Fibroblast of lung (primary cell): Measurements from ENCODE around the gene GRIN3A.

ENCODE experiments used
- EZH2 ChIP-seq: IDR thresholded peaks from 2 replicates; pipeline ENCODE4 v1.5.1; 2012; ENCODE audit warnings: low read length, control low read depth, mild to moderate bottlenecking; ENCODE audit errors: missing control alignments
- TF ChIP-seq, protein P1 (sequence below), 2 donors: IDR thresholded peaks in 1 of 2; conservative IDR thresholded peaks in 1 of 2; 1 replicate in 1 of 2; 2 replicates in 1 of 2; pipeline ENCODE4 v1.5.1; 2011 to 2012; ENCODE audit warnings: low read length in 2 of 2, control low read depth in 1 of 2, inconsistent platforms in 1 of 2, low read depth in 1 of 2, mild to moderate bottlenecking in 1 of 2

DNA sequence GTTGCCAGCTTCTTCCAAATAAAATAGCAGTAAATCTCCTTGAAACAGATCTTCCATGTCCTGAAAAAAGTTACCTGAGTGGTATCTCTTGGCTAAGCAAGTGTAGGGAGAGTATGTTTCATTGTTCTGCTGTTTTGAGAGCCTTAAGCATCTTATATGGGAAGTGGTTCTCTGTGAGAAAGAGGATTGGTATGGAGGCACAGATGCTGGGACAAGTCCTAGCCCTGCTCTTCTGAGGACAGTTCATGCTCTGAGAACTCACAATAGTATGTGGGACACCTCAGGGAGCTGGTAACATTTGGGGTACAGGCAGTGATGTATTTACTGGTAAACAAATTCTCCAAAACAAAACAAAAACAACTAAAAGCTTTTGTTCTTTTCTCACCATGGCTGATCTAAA, 145.7 kb downstream of the GRIN3A start:
- TF ChIP-seq, protein P1, sequence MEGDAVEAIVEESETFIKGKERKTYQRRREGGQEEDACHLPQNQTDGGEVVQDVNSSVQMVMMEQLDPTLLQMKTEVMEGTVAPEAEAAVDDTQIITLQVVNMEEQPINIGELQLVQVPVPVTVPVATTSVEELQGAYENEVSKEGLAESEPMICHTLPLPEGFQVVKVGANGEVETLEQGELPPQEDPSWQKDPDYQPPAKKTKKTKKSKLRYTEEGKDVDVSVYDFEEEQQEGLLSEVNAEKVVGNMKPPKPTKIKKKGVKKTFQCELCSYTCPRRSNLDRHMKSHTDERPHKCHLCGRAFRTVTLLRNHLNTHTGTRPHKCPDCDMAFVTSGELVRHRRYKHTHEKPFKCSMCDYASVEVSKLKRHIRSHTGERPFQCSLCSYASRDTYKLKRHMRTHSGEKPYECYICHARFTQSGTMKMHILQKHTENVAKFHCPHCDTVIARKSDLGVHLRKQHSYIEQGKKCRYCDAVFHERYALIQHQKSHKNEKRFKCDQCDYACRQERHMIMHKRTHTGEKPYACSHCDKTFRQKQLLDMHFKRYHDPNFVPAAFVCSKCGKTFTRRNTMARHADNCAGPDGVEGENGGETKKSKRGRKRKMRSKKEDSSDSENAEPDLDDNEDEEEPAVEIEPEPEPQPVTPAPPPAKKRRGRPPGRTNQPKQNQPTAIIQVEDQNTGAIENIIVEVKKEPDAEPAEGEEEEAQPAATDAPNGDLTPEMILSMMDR (conservative IDR thresholded peaks at IDR 0.05 in 1 of 2, IDR thresholded peaks at IDR 0.05 in 1 of 2; ENCODE audit: low read depth in 1 of 2, low read length in 2 of 2): no peak
- TF ChIP-seq EZH2: no peak
